GM20000 (cell line): Measurements from ENCODE around the gene CREBBP.

Source experiments
- DNase-seq: peaks from one replicate; pipeline ENCODE4 v3.0.0; 2012; ENCODE audit warnings: low spot score
- TF ChIP-seq, protein P1 (sequence below): IDR thresholded peaks from 2 replicates; pipeline ENCODE4 v1.5.1; 2012; ENCODE audit warnings: mild to moderate bottlenecking, control low read depth; ENCODE audit errors: extremely low read depth, missing control alignments

The CREBBP gene

DNA sequence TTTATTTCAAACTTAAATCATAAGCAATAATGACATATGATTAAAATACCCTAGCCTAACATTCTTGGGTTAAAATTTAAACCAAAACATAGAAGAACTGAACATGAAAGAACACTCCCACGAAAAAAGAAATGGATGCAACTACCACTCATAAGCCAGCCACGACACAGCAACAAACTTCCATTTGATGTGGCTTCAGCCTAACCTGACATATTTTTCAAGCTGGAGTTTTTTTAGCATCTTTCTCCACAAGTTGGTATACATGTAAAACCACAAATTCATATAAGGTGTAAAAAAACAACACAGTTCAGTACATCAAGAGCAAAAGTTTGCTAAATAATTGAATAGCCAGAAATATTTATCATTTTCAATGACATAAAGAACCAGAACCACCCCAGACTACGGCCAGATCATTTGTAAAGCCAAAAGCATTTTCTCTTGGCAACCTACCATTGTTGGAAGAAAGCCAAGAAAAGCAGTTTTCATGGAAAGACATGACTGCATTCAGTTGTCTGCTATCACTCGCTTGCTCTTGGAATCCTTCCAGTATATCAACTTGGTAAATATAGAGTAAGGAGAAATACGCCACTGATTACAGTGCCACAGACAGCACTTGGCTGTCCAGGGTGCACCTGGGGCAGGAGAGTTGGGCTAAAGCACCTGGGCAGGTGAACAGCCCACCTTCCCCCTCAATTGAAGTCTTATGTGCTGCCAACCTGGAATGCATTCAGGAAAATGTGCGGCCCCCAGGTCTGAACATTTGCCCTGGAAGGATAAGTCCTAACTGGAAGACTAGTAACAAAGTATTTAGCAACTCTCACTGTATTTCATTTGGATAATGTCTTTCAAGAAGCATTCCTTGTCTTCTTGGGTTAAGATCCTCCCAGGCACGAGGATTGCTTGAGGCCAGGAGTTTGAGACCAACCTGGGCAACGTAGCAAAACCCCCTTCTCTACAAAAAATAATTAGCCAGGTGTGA, 60.5 kb downstream of the CREBBP start:
- TF ChIP-seq, protein P1, sequence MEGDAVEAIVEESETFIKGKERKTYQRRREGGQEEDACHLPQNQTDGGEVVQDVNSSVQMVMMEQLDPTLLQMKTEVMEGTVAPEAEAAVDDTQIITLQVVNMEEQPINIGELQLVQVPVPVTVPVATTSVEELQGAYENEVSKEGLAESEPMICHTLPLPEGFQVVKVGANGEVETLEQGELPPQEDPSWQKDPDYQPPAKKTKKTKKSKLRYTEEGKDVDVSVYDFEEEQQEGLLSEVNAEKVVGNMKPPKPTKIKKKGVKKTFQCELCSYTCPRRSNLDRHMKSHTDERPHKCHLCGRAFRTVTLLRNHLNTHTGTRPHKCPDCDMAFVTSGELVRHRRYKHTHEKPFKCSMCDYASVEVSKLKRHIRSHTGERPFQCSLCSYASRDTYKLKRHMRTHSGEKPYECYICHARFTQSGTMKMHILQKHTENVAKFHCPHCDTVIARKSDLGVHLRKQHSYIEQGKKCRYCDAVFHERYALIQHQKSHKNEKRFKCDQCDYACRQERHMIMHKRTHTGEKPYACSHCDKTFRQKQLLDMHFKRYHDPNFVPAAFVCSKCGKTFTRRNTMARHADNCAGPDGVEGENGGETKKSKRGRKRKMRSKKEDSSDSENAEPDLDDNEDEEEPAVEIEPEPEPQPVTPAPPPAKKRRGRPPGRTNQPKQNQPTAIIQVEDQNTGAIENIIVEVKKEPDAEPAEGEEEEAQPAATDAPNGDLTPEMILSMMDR, result no peak
- no peak for DNase-seq

DNA sequence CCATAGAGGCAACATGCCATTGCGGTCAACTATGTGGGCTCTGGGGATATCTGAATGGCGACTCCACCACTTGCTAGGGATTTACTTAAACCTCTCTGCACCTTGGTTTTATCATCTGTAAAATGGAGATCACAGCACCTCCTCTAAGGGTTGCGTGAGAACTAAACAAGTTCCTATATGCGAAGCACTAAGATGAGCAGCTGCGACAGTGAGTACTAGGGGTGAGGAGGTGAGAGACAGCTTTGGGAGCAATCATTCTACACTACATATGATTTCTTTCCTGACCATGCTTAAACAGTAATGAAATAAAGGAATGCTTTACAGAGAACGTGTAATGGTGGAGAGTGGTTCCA, 61.4 kb downstream of the CREBBP start:
- TF ChIP-seq, protein P1, result no peak
- DNase-seq, result no peak

DNA sequence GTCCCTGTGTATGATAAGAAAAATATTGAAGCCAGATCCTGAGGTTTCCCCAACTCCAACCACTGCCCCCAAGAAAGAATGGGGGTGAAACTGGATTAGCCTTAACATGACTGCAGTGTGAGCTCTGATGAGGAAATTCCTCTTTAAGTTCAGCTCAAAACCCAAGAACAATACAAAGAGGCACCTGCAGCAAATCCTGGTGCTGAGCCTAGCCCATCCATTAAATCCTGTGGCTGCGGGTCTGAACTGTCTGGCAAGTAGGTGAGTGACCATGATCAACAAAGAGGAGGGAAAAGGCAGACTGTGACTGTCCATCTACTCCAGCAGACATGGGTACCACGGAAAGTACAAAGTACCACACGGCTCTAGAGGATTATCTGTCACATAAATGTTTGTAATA, 64.2 kb downstream of the CREBBP start:
- TF ChIP-seq, protein P1, result no peak
- no peak for DNase-seq

GRCh38 chr16:3814755-3815154, 65.8 kb downstream of the CREBBP start:
- no peak for DNase-seq
- TF ChIP-seq, protein P1, result no peak

DNA sequence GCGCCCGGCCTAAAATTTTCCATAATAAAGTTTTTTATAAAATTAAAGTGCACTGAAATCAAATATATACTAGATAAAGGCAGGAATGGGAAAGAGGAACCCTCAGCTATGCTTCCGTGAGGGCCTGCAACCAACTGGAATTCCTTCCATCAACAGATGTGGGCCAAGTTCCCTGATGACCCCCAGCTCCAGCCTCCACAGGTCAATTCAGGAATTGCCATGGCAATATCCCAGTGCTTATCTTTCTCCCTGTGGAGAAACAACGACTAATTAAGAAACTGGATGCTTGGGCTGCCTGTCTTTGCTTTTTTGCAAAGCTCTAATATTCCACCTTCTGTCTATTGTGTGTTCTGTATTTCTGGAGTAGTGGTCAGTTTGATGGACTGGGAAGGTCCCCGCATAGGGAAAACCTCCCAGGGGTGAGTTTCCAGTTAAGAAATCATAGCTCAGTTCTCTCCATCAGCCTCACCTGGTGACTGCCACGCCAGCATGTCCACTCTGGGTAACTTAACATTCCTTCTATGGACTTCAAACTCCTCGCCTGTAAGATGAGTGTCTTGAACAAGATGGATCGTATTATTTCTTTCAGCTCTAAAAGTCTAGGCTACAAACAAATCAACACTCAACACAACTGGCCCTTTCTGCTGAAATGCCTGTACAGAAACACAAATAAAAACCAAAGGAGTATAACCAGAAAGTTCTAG, 67.9 kb downstream of the CREBBP start:
- no peak for DNase-seq
- TF ChIP-seq, protein P1, result no peak

DNA sequence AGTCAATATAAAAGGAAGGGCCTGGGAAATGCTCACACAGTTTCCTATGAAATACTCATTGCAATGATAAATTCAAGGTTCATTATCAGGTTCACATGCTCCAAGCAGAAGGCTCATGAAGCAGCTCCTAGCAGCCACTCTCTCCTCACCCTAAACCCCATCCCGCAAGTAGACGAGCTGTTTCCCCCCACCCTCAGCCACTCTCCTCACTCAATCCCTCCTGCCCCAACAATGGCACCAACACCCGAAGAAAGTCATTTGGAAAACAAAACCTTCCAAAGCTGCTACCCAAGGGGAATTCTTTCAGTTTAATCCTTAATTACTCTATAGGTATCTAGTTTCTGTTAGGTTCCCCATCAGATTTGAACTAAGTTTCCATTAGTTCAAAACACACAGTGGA, 69.7 kb downstream of the CREBBP start:
- TF ChIP-seq, protein P1, result no peak
- no peak for DNase-seq

GRCh38 chr16:3810198-3810664, 70.3 kb downstream of the CREBBP start:
- TF ChIP-seq, protein P1, result no peak
- DNase-seq, result no peak
